GF-D8 (cell line): ENCODE data around the gene FCGR3B.
"Not testable (repeated sequence)": the region's sequence is repeated elsewhere in the genome, so short reads cannot be mapped to it uniquely, and the experiment has no call there.

Experiments
- DNase-seq: peaks from one replicate; lab custom pipeline; 2025; lab: John Stamatoyannopoulos, UW

FCGR3B gene

DNA sequence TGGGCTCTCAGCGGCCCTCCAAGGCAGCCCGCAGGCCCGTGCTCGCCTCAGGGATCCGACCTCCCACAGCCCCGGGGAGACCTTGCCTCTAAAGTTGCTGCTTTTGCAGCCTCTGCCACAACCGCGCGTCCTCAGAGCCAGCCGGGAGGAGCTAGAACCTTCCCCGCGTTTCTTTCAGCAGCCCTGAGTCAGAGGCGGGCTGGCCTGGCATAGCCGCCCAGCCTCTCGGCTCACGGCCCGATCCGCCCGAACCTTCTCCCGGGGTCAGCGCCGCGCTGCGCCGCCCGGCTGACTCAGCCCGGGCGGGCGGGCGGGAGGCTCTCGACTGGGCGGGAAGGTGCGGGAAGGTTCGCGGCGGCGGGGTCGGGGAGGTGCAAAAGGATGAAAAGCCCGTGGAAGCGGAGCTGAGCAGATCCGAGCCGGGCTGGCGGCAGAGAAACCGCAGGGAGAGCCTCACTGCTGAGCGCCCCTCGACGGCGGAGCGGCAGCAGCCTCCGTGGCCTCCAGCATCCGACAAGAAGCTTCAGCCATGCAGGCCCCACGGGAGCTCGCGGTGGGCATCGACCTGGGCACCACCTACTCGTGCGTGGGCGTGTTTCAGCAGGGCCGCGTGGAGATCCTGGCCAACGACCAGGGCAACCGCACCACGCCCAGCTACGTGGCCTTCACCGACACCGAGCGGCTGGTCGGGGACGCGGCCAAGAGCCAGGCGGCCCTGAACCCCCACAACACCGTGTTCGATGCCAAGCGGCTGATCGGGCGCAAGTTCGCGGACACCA, 25.0 kb downstream of the FCGR3B start:
- not testable (repeated sequence) for DNase-seq

DNA sequence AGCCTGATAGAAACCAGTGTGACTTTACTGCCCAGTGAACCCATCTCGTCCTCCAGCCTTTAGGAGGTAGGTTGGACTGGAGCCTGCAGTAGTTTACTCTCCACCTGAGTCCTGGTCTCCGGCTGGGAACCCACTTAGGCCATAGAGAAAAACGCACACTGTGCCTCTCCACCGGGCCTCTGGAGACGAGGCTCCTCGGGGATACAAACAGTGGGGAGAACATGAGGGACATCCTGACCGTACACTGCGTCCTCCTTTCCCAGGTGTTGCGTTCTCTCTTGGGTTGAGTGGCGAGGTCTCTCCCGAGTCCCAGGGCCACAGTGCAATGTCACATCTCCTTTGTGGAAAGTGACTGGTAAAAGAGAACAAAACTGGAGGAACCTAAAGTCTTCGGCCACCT, 26.0 kb downstream of the FCGR3B start:
- not testable (repeated sequence) for DNase-seq

DNA sequence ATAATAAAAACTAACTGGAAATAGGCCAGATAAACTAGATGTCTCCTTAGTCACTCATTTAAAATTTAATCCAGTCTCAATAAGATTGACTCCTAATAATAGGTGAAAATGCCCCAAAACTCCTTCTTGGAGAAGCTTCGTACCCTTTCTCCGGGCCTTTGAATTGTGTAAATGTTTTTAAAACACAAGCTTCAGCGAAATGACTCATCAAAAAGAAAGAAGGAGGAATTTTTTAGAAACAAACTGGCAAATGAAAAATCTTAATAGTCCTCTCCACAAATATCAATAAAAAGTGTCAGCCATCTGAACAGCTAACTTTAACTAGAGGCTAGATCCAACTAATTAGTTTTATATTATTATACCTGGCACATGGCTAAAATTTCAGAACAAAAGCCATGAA, 33.9 kb downstream of the FCGR3B start:
- DNase-seq, result not testable (repeated sequence)

DNA sequence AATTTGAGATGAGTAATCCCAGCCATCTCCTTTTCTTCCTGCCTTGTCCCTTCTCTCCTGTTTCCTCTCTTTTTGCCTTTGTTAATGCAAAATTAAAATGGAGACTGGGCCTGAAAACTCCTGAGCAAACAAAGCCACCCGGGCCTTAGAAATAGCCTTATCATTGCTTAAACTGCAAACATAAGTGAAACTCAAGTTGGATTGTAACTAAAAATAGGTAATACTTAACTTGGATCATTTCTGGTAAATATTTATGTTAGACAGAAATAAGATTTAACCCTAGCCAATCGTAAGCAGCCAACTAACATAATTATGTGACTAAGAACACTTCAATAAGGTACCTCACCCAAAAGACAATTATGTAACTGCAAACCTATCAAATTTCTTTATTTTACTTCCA, 35.4 kb downstream of the FCGR3B start:
- DNase-seq, result not testable (repeated sequence)

DNA sequence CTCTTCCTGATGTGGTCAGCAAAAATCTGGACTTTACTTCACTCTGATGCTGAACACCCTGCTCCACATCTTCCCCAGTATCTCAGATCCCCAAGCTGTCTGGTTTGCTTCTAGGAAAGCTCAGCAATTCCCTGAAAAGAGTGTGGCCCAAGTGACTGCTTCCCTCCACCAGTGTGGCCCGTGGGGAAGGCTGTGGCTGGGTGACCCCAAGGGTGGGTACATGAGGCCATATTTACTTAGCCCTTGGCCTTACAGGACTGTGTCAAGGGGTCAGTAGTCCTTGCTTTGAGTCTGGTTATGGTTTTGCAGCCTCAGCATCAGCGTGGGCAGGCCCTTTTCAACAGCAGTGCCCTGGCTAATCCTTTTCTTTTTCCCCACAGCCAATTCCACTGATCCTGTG, 35.8 kb downstream of the FCGR3B start:
- DNase-seq, result not testable (repeated sequence)

DNA sequence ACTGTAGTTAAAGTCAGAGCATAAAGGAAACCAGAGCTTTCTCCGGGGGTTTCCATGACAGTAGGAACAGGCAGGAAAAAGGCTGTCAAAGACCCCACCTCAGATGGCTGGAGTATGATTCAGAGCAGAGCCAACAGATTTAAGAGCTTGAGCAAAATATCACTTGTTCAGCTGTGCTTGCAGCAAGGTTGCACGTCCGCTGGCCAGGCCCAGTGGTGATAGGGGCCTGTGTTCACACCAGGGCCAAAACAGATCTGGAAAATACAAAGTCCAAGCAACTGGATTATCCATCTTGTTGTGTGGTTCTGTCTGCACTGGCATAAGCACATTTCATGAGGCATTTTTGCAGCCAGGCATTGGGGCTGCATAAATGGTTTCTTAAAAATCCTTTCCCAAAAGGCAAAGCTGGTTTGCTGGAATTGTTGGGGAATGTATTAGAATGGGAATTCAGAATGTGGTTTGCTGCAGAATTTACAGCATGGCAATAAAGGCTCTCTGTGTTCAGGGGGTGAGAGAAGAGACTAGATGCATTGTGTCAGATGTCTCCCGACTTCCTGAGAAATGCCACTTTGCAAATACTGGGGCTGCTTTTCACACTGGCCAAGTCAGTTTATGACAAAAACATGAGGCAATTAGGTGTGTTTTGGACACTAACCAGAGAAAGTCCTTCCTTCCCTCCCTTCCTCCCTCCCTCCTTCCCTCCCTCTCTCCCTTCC, 36.5 kb downstream of the FCGR3B start:
- not testable (repeated sequence) for DNase-seq

DNA sequence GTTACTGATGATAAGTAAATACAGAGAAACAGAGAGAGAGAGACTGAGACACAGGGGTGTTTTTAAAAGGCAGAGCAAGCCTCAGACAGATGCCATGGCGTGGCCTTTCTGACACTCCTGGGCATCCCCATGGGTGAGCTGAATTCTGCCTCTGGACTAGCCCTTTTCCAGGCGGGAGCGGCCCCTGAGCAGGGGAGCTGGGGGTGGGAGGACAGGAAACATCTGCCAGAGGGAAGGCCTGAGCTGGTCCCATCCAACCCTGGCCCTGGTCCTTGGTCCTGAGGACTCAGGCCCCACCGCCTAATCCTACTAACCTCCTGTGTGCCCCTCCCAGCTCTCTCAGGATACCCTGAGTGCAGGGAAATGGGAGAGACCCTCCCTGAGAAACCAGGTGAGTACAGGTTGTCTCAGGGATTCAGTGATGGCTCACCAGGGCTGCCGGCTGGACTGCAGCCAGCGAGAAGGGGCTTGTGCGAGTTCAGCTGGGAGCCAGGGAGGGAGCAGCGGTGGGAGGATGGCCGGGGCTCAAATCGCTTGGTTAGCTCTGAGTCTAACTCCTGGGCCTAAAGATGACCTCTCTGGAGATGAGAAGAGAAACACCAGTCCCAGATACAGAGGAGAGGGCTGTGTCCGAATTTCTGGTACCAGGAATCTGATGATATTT, 37.8 kb downstream of the FCGR3B start:
- not testable (repeated sequence) for DNase-seq

DNA sequence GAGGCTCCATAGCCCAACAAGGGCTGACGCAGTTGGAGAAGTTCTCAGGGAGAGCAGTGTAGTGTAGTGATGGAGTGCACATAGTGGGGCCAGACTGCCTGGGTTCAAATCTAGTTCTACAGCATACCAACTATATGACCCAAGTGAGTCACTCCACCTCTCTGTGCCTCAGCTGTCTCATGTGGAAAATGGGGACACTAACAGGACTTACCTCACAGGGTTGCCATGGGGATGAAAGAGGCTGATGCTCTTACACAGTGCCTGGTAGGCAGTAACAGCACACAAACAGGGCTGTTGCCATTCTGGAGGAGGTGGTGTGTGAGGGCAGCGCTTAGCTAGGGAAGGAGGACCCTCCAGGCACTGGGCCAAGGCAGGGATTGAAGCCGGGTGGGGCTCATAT, 38.4 kb downstream of the FCGR3B start:
- not testable (repeated sequence) for DNase-seq

DNA sequence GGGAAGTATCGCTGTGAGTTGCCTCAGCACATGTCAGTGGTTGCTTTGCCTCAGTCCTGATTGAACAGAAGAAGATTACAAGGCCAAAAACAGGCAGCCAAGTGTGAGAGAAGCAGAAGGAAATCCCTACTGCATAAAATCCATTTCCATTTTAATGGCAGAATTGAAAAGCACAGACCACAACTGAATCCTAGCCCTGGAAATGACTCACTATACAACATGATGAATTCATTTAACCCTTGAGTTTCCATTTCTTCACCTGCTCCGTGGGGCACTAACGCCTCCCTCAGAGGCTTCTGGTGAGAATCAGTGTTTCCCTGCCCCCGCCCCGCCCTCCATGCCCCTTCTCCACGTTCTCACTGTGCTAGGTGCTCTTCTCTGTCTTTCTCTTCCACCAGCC, 41.1 kb downstream of the FCGR3B start:
- DNase-seq, result not testable (repeated sequence)

DNA sequence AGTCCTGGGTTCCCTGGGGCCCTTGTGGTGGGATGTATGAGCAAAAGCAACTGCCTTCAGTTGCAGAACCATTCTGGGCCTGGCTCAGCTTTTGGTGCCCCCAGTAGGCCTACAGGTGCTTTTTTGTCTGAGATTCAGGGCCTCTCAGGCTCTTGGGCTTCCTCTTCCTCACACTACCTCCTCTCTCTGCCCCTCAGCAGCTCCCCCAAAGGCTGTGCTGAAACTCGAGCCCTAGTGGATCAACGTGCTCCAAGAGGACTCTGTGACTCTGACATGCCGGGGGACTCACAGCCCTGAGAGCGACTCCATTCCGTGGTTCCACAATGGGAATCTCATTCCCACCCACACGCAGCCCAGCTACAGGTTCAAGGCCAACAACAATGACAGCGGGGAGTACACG, 41.6 kb downstream of the FCGR3B start:
- not testable (repeated sequence) for DNase-seq

DNA sequence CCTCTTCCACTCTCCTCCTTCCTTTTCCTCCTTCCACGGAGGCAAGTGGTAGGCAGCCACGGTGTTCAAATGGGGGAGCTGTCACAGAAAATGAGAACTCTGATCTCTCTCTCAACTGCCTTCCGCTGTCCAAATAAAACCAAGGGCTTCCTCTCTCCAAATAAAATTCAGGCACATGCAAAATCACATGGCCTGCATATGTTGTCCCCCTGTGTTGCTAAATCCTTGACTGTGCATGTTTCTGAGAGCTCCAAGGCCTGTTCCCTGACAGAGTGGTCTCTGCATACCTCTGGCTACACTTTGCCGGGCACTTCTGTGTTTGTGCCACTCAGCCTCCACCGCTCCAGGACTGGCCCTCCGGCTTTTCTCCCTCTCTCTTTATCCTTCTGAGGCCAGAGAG, 42.4 kb downstream of the FCGR3B start:
- not testable (repeated sequence) for DNase-seq

DNA sequence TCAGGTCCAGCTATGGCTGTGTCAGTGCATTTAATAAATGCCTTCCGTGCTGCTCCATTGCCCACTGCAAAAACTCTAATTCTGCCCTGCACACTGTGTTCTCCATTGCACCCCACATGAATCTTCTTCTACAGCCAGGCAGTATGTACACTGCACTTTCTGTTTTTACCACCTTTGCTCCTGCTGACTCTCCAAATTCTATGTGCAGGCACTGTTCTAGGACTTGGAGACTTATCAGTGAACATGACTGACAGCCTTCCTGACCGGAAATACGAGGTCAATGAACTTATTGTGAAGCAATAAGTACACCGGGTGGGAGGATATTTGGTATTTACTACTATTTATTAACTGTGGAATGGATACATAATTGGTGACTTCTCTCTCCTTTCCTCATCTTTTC, 48.1 kb downstream of the FCGR3B start:
- not testable (repeated sequence) for DNase-seq

DNA sequence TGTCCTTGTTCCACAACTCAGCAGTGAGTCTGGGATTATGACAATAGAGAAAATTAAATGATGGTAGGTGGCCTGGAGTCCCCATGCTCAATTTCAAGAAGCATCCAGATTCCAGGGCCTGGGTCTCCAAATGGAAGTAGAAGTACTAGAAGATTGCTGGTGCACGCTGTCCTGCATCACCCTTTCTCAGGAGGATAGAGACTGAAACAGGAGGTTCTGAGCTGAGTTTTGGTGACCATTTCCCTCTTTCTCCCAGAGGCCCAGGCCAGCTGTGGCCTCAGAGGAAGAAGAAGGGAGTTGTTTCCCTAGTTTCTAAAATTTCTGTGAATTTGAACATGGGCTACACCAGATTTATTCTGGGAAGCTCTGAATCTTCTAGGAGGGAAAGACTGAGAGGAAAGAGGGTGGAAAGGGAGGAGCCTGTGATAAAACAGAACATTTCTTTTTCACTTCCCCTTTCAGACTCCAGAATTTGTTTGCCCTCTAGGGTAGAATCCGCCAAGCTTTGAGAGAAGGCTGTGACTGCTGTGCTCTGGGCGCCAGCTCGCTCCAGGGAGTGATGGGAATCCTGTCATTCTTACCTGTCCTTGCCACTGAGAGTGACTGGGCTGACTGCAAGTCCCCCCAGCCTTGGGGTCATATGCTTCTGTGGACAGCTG, 50.0 kb downstream of the FCGR3B start:
- not testable (repeated sequence) for DNase-seq

DNA sequence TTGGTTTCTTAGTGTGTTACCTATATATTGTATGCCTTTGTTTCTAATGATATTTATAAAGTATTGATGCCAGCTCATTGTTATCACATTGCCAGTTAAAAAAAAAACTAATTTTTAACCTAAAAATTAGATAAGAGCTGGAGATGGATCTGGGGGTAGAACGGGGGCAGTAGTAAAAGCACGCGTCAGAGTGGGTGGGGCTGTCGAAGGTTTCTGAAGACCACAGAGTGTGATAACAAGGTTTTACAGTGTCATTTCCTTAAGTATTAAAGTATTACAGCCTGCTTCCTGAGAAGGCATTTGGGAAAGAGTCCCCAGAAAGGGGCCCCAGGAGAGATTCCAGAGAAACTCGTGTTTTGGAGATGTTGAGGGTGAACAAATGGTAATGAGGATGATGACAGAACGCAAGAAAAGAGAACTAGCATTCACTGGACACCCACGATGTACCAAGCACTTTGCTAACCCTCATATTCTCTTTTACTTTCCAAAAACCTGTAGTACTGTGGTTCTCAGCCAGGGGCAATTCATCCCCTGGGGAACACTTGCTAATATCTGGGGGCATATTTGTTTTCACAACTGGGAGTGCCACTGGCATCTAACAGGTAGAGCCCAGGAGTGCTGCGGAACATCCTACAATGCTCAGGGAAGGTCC, 51.0 kb downstream of the FCGR3B start:
- not testable (repeated sequence) for DNase-seq

DNA sequence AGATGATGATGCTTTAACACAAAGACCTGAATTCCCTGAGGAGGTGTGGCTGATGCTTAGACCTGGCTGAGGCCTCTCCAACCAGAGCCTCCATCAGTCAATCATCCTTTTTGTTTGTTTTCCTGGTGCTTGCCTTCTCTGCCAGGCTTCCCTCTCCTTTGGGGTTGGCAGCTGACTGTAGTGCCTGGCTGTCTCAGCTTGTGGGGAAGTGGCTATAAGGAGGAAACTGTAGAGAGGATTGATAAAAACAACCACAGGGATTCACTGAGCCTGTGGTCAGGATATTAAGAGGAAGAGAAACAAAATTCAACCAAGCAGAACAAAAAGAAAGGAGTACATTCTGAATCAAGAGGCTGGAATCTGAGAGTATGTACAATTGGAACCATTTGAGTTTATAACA, 54.3 kb downstream of the FCGR3B start:
- not testable (repeated sequence) for DNase-seq
